Activated CD8-positive, alpha-beta memory T cell treated with anti-CD3 and anti-CD28 coated beads for 4 hours (primary cell): ENCODE measurements around the gene TPCN2.
A peak's percentile ranks its signal among the peaks of the same experiment; 100 is the strongest.

Source experiments
- DNase-seq, 2 donors: peaks; one replicate each; pipeline ENCODE4 v3.0.0-alpha.2; 2020; ENCODE audit warnings: low read depth in 2 of 2

TPCN2 gene

DNA sequence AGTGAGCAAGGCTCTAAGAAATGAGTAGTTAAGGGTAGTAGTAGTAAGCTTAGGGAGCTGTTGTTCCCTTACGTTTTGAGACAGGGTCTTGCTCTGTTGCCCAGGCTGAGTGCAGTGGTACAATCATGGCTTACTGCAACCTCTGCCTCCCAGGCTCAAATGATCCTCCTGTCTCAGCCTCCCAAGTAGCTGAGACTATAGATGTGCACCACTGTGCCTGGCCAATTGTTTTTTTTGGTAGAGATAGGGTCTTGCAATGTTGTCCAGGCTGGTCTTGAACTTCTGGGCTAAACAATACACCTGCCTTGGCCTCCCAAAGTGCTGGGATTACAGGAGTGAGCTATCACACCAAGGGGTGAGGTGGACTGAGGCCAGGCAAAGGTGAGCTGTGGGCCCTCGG lies 117.0 kb downstream of the TPCN2 start:
- DNase-seq, result no peak

DNA sequence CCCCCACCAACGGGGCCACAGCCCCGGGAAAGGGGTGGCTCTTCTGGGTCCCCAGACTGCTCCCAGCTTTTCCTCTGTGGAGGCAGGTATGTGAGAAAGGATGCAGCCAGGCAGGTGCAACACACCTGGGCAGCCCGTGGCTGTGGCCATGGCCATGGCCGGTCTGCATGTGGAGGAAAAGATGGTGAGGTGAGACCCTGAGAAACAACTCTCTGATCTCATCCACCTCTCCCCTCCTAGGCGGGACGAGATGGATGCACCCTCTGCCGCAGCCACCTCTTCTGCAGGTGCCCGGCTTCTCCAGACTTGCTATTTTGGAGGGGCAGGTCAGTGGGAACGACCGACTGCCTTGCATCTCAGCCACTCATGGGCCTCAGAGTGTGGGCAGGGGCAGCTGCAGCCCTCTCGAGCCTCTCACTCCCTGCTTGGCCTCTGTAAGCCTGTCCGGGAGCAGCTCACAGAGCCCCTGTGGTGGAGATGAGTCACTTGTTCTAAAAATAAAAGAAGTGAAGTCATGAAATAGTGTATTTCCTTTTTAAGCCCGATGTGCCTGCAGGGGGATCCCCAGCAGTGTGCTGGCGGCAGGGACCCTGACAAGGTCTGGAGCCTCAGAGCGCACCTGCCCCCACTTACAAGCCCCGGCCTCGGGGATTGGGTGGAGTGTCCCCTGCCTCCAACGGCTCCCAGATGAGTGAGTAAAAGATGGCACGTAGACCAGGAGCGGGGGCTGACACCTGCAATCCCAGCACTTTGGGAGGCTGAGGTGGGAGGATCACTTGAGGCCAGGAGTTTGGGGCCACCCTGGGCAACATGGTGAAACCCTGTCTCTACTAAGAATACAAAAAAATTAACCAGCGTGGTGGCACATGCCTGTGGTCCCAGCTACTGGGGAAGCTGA lies 117.7 kb downstream of the TPCN2 start:
- peak in 1 of 2 donors; percentile 34 for DNase-seq

DNA sequence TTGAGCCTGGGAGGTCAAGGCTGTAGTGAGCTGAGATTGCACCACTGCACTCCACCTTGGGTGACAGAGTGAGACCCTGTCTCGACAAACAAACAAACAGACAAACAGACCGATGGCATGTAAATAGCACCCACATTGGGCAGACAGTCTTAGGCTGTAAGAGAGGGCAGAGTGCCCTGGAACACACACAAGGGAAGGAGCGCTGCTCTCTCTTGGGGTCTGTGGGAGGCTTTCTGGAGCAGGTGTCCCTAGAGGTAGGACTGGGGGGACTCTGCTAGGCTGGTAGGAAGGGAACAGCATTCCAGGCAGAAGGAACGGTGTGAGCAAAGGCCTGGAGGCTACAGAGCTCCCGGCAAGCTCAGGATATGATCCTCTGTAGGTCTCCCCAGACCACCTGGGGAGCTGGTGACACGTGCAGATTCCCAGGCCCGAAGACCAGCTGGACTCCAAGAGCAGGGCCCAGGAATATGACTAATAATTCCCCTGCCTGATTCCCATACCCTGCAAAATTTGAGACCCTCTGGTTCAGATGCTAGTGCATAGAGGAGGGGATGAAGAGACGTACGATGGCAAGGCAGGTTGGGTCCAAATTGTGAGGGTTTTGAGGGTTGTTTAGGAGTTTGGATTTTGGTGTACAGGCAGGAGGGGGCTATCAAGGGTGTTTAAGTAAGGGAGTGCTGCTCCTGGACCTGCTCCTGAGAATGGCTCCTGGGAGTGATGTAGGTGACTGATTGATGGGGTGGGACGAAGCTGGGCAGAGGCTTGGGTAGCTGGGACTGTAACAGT lies 118.6 kb downstream of the TPCN2 start:
- DNase-seq, result no peak

DNA sequence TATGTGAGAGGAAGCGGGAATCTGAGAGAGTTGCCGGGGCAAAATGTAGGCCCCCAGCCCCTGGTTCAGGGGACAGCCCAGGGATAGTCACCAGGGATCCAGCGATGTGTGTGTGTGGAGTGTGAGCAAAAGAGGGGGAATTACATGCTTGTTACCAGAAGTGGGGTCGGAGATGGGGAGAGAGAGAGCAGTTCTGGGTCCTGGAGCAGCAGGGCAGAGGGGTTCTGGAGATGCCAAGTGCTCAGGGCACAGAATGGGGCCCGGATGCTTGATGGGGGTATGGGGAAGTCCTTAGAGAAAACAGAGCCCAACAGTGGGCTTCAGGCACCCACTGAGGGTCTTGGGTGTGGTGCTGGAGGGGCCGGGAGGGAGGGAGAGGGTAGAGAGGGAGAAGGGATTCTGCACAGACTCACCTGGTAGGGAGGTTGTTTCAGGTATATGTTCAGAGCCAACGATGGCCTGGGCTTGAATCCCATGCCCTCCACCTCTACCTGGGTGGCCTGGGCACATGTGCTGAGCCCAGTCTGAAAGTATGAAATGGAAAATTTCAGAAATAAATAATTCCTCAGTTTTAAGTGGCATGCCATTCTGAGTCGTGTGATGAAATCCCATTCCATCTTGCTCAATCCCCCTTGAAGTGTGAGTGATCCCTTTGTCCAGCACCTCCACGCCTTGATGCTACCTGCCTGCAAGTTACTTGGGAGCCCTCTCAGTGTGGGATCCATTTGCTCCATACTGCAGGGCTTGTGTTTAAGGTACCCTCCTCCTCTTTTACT lies 119.4 kb downstream of the TPCN2 start:
- DNase-seq, result no peak

DNA sequence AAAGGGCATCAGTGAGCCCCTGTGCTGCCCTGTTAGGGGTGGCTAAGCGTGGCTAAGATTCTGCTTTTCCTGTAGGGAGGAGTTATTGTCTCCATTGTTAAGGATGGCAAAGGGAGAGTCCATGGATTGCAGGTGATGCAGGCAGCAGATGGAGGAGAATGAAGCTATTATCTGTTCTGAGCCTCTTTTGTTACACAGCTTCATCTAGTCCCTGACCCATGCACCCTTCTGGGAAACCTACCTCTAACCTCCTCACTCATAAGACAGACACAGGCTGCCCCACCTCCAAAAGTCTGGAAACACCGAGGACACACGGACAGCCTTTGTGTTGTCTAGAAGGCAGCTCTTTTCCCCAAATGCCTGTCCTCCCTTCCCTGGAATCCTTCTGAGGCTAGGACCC lies 120.7 kb downstream of the TPCN2 start:
- DNase-seq, result no peak

DNA sequence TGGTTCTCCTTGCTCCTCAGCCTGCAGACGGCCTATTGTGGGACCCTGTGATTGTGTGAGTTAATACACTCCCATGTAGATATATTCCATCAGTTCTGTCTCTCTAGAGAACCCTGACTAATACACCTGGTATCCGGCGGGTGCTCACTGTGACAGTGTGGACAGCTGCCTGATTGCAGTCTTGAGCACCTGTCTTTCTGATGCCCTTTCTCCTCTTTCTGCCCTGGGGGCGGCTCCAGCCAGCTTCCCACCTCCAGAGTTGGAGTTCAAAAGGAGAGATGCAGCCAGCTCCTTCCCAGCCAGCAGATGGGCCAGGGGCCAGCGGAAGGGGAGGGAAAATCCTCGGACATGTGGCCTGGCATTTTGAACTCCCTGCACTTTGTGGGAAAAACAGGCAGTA lies 122.0 kb downstream of the TPCN2 start:
- no peak for DNase-seq

DNA sequence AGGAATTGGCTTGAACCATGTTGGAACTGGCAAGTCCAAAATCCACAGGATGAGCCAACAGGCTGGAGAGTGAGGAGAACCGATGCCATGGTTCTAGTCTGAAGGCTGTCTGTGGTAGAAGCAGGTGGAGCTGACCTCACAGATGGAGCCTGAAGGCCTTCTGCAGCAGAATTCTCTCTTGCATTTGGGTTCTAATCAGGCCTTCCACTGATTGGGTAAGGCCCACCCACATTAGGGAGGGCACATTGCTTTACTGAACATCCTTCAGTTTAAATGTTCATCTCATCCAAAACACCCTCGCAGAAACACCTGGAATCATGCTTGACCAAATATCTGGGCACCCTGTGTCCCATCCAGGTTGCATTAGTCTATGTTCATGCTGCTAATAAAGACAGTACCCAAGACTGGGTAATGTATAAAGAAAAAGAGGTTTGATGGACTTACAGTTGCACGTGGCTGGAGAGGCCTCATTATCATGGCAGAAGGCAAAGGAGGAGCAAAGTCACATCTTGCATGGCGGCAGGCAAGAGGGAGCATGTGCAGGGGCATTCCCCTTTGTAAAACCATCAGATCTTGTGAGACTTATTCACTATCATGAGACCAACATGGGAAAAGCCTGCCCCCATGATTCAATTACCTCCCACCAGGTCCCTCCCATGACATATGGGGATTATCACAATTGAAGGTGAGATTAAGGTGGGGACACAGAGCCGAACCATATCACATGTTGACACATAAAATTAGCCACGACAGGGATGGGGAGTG lies 122.9 kb downstream of the TPCN2 start:
- no peak for DNase-seq

DNA sequence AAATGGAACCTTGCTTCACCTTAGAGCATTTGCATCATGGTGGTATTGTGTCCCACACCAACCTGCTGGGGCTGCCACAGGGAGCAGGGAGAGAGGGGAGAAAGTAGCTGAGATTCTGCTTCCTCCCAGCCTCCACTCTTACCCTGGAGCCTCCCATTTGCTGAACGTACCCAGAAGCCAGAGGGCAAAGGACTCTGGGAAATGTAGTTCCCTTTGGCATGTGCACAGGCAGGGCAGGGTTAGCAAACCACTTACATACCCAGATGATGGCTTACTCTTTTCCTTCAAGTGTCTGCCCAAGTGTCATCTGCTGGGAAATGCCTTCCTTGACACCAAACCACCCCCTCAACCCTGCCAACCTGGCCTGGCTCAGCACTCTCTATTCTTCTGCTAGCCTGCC lies 123.9 kb downstream of the TPCN2 start:
- DNase-seq, result no peak

DNA sequence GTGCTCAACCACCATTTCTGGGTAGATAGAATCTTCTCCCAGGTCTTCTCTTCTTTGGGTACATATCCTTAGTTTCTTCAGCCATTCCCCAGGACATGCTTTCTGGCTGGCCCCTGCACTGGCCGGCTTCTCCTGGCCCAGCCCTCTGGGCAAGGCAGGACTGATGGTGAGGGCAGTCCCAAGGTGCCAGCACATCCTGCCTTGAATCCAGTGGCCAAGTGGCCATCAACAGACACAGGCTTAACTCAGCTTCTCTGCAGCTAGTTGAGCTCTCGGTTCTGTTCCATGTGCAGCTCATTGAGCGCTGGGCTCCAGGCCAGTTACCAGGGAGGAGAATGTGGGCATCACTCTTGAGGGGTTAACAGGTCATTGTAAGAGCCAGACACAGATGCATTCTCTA lies 124.6 kb downstream of the TPCN2 start:
- DNase-seq, result no peak

DNA sequence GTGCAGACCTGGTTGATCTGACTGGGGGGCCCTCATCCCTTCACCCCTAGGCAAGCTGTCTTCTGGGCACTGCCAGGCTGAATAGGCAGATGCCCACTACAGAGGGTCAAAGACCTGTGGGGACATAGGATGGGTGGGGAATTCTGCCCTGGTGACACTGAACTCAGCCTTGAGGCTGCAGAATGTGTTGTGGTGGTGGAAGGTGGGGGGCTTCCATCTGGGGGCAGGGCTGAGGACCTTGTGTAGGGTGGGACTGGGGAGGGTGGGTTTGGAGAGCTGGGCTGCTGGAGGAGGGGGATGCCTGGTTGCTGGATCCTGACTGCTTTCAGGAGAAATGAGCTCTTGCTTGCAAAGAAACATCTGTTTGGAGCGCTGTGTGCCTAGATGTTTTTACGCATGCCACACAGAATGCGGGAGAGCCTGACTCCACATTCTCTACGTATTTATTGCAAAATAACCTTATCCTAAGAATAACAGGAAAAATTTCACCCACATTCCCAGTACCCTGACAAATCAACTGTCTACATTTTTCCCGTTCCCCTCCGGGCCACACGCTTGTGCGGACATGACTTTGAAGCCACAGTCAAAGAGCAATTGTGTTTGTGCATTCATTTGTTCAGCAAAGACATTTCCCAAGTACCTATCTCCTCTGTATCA lies 125.3 kb downstream of the TPCN2 start:
- DNase-seq, result no peak

DNA sequence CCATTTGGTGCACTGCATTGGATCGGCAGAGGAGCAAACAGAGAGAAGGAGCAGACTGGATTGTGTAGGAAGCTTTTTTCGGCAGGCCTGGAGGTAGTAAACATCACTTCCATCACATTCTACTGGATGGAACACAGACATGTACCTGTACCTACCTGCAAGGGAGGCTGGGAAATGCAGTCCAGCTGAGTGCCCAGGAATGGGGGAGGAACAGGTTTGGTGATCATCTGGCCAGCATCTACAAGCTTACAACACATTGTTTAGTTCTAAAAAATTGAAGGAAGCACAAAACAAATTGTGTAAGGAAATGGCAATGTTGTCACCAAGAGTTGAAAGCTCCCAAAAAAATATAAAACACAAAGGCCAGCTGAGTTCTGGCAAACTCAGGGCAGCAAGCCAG lies 126.1 kb downstream of the TPCN2 start:
- DNase-seq, result no peak

DNA sequence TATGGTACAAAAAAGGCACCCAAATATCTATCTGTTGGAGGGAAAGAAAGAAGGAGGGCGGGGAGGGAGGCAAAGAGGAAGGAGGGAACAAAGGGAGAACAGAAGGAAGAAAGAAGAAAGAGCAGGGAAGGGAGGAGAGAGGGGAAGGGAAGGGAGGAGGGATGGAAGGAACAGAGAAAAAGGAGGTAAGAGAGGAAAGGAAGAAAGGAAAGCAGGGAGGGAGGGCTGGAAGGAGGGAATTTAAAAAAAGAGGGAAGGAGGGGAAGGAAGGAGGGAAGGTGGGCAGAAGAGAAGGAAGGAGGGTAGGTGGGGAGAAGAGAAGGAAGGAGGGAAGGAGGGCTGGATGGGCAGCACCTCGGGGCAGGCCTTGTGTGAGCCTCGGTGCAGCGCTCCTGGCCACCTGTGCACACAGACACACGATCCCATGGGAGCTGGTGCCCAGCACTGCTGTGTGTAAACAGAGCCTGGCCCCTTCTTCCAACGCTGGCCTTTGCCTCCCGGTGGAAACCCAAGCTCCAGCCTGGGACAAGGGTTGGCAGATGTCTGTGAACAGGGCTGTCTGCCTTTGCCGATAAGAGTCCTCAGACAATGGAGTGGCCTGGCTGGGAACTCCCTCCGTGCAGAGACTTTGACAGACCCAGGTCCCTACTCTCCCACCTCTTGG lies 130.2 kb downstream of the TPCN2 start:
- DNase-seq, result no peak

DNA sequence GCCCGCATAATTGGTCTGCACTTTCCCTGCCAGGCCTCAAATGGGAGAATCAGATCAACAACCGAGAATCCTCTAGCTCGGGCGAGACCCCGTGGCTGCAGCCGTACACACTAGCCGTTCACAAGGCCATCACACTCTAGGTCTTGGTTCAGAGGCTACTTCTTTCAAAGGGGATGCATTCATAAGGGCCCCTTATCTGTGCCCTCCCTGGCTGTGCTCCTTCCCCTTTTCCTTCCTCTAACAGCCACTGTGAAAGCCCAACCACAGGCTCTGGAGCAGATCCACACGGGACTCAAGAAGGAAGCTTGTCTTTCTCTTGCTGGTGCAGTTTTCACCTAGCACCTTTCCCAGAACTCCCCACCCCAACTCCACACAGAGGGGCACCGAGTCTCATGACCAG lies 131.5 kb downstream of the TPCN2 start:
- no peak for DNase-seq

DNA sequence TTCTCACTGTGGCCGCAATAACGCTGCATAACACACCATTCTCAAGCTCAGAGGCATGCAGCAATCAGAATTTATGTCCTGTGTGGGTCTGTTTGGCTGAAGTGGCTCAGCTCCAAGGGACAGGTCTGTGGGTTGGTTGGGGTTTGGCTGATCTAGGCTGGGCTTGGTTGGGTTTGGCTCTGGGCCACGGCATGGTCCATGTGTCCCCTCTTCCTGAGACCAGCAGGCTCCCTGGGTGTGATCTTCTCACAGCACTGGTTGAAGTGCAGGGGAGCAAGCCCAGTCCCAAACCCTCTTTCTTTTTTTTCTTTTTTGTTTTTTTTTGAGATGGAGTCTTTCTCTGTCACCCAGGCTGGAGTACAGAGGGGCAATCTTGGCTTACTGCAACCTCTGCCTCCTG lies 132.0 kb downstream of the TPCN2 start:
- no peak for DNase-seq

DNA sequence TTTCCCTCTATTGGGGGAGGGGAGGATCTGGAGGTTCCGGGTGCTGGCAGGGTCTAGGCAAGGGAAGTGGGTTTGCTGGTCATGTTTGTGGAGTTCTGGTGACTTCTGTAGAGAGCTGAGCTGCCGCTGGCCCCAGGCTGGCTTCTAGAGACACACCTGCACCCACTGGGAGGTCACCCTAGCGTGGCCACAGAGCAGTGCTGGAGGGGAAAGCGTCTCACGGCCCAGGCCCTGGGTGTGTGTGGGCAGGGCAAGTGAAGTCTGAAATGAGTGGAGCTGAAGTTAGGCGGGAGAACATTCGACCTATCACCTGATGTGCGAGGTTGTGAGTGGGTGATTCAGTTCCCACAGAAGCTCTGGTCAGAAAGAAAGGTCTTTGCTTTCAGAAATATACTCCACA lies 134.9 kb downstream of the TPCN2 start:
- DNase-seq, result no peak
